ENCODE data around the gene DYSF. TPM values are rescaled to one million over a fixed set of nuclear protein-coding genes. Genes with fewer than 3 reads are reported as not detected.

DYSF gene
- total RNA-seq, 1 experiment from 2014 or later: 0.89 TPM

GRCh38 chr2:71478806-71479205 lies 25.4 kb downstream of the DYSF start (continued):
- TF ChIP-seq CTCF (IDR thresholded peaks at IDR 0.05 in 2 of 3, conservative IDR thresholded peaks at IDR 0.05 in 1 of 3; ENCODE audit: borderline replicate concordance in 1 of 3, insufficient read depth in 1 of 3, low read depth in 2 of 3, low read length in 2 of 3): no peak
- no peak for TF ChIP-seq FOSL1 (IDR thresholded peaks at IDR 0.05; ENCODE audit: low read depth)
- TF ChIP-seq ELF1 (IDR thresholded peaks at IDR 0.05; ENCODE audit: borderline replicate concordance, low read depth): no peak
- TF ChIP-seq CEBPB (IDR thresholded peaks at IDR 0.05; ENCODE audit: low read depth): no peak

DNA sequence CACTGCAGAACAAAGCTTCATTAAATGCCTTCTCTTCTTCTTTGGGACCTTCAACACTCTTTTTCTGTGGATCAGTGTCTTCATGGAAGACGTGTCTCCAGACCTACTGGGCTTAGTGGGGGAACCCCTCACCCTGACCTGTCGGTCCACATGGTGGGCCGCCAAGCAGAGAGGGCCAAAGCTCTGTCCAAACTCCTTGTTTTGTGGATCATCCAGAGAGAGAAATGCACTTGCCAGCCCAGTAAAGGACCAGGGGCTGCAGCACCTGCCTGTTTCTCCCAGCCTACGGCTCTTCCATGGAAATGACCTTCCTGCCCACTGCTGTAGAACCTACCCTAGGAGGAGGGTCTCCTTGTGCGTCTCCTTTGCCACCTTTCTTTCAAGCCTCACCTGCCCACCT lies 25.9 kb downstream of the DYSF start:
- intact Hi-C loops (cut with micrococcal nuclease): no loop called here
- Histone ChIP-seq H3K36me3 (ENCODE audit: control insufficient read depth in 1 of 2, insufficient read depth in 2 of 2, low read length in 2 of 2) (no peaks in the 10 kb centered on the region), H3K4me3 (replicated peaks in 1 of 2; ENCODE audit: low read depth in 1 of 2, low read length in 2 of 2) (no peak overlapping the region), H3K27ac (ENCODE audit: low read depth, low read length) (no peak overlapping the region), H3K4me1 (ENCODE audit: control insufficient read depth in 1 of 2, insufficient read depth in 2 of 2, low read length in 2 of 2) (peaks cover 0 to 6% of the 10 kb centered on the region in 2 experiments; a peak in 1 of 4 replicates), H3K9ac (ENCODE audit: low read length) (no peak overlapping the region), H2AFZ (ENCODE audit: low read depth, low read length, poor library complexity, severe bottlenecking) (no peak overlapping the region), H3K27me3 (ENCODE audit: insufficient read depth, low read length) (peaks cover 3% of the 10 kb centered on the region; the same call in 1 of the 2 replicates), H3K79me2 (ENCODE audit: insufficient read depth, low read length) (no peaks in the 10 kb centered on the region), H4K20me1 (ENCODE audit: insufficient read depth) (no peaks in the 10 kb centered on the region), H3K4me2 (ENCODE audit: low read length) (no peak overlapping the region), H3K9me3 (ENCODE audit: control insufficient read depth in 1 of 2, insufficient read depth in 1 of 2, low read depth in 1 of 2, low read length in 2 of 2) (no peaks in the 10 kb centered on the region), H3K9me2 (ENCODE audit: insufficient read depth) (no peaks in the 10 kb centered on the region)
- no TSS peak for BruUV-seq (replicated peaks)
- no peak for TF ChIP-seq ZNF274 (IDR thresholded peaks at IDR 0.05; ENCODE audit: low read depth, low read length)
- no peak for TF ChIP-seq EZH2 (IDR thresholded peaks at IDR 0.05)
- no peak for TF ChIP-seq EZH2phosphoT487 (IDR thresholded peaks at IDR 0.05; ENCODE audit: borderline replicate concordance)
- TF ChIP-seq ELF1 (IDR thresholded peaks at IDR 0.05; ENCODE audit: borderline replicate concordance, low read depth): no peak
- TF ChIP-seq FOSL1 (IDR thresholded peaks at IDR 0.05; ENCODE audit: low read depth): no peak
- TF ChIP-seq, protein P1, sequence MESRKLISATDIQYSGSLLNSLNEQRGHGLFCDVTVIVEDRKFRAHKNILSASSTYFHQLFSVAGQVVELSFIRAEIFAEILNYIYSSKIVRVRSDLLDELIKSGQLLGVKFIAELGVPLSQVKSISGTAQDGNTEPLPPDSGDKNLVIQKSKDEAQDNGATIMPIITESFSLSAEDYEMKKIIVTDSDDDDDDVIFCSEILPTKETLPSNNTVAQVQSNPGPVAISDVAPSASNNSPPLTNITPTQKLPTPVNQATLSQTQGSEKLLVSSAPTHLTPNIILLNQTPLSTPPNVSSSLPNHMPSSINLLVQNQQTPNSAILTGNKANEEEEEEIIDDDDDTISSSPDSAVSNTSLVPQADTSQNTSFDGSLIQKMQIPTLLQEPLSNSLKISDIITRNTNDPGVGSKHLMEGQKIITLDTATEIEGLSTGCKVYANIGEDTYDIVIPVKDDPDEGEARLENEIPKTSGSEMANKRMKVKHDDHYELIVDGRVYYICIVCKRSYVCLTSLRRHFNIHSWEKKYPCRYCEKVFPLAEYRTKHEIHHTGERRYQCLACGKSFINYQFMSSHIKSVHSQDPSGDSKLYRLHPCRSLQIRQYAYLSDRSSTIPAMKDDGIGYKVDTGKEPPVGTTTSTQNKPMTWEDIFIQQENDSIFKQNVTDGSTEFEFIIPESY (IDR thresholded peaks at IDR 0.05; ENCODE audit: extremely low read depth, insufficient replicate concordance, low read length): no peak
- no peak for TF ChIP-seq SIN3A (IDR thresholded peaks at IDR 0.05; ENCODE audit: low read depth)
- TF ChIP-seq TCF7L2 (IDR thresholded peaks at IDR 0.05; ENCODE audit: borderline replicate concordance, extremely low read depth, insufficient read depth, insufficient read length): no peak
- TF ChIP-seq, protein P2, sequence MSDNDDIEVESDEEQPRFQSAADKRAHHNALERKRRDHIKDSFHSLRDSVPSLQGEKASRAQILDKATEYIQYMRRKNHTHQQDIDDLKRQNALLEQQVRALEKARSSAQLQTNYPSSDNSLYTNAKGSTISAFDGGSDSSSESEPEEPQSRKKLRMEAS (IDR thresholded peaks at IDR 0.05): no peak
- TF ChIP-seq JUND (IDR thresholded peaks at IDR 0.05): no peak
- TF ChIP-seq REST (IDR thresholded peaks at IDR 0.05; ENCODE audit: low read depth): no peak
- no peak for TF ChIP-seq POLR2A (IDR thresholded peaks at IDR 0.05; ENCODE audit: borderline replicate concordance, extremely low read depth, insufficient read depth, insufficient read length)
- no peak for TF ChIP-seq EGR1 (IDR thresholded peaks at IDR 0.05; ENCODE audit: low read depth)
- TF ChIP-seq CBX3 (IDR thresholded peaks at IDR 0.05; ENCODE audit: low read depth): no peak
- TF ChIP-seq RAD21 (IDR thresholded peaks at IDR 0.05; ENCODE audit: low read depth): no peak
- POLR2A ChIA-PET: no interaction called here
- no peak for ATAC-seq
- RAD21 ChIA-PET (ENCODE audit: low non-redundant PET in 1 of 2, low total read pairs in 2 of 2, uncharacterized antibody in 2 of 2, unreplicated experiment in 2 of 2): no interaction called here
- CTCF ChIA-PET: no interaction called here
- DNase-seq (ENCODE audit: low read depth, low spot score): no peak
